WTC11 (cell line): ENCODE measurements around the gene NFIX. TPM values are rescaled to one million over a fixed set of nuclear protein-coding genes. Genes with fewer than 3 reads are reported as not detected.

Experiments
- ATAC-seq: fragments of 200-7000 bp; cut with Tn5 transposase; 2 replicates; pipeline ENCODE4 v1.10.0; 2021; ENCODE audit warnings: mild to moderate bottlenecking, moderate library complexity
- CTCF ChIA-PET: fragments of 300-600 bp; sonication (Branson Sonifier 250); formaldehyde crosslinking; loops from one replicate; lab custom pipeline; 2021; ENCODE audit warnings: antibody characterized with exemption; lab: Charles Lee
- POLR2A ChIA-PET: fragments of 350-600 bp; sonication (Branson Sonifier 250); formaldehyde crosslinking; loops from one replicate; lab custom pipeline; 2021; ENCODE audit warnings: antibody characterized with exemption; lab: Charles Lee
- DNase-seq: peaks from one replicate; pipeline ENCODE4 v3.0.0; 2021; ENCODE audit warnings: low spot score
- H3K27ac Mint-ChIP-seq: 2 replicates; pipeline ENCODE4 v1.8.0; 2021; ENCODE audit warnings: mixed read lengths
- H3K27me3 Mint-ChIP-seq: 2 replicates; pipeline ENCODE4 v1.8.0; 2021; ENCODE audit warnings: low read depth, mild to moderate bottlenecking, moderate library complexity, mixed read lengths
- H3K36me3 Mint-ChIP-seq: 2 replicates; pipeline ENCODE4 v1.8.0; 2021; ENCODE audit warnings: mixed read lengths
- H3K4me1 Mint-ChIP-seq: 2 replicates; pipeline ENCODE4 v1.8.0; 2022; ENCODE audit warnings: mixed read lengths
- H3K4me3 Mint-ChIP-seq: 2 replicates; pipeline ENCODE4 v1.8.0; 2021; ENCODE audit warnings: mild to moderate bottlenecking, moderate library complexity, mixed read lengths
- H3K9me3 Mint-ChIP-seq: 2 replicates; pipeline ENCODE4 v1.8.0; 2021; ENCODE audit warnings: mixed read lengths
- CREB1 ChIP-seq: sonication (generic); formaldehyde crosslinking; IDR thresholded peaks from 2 replicates; pipeline ENCODE4 v1.8.0; 2023; ENCODE audit warnings: mild to moderate bottlenecking, missing genetic modification reagents
- FOXK1 ChIP-seq: sonication (generic); formaldehyde crosslinking; IDR thresholded peaks from 2 replicates; pipeline ENCODE4 v1.8.0; 2022; ENCODE audit warnings: mild to moderate bottlenecking, moderate library complexity, missing genetic modification reagents
- GABPB1 ChIP-seq: sonication (generic); formaldehyde crosslinking; IDR thresholded peaks from 2 replicates; pipeline ENCODE4 v1.8.1; 2023; ENCODE audit warnings: mild to moderate bottlenecking, missing genetic modification reagents
- GRHL2 ChIP-seq: fragments of 250-450 bp; sonication (Bioruptor Pico); IDR thresholded peaks from 2 replicates; pipeline ENCODE4 v1.8.0; 2022; ENCODE audit warnings: mild to moderate bottlenecking, moderate library complexity; ENCODE audit not compliant: insufficient replicate concordance, severe bottlenecking
- IRF2 ChIP-seq: sonication (generic); formaldehyde crosslinking; IDR thresholded peaks from 2 replicates; pipeline ENCODE4 v1.8.0; 2022; ENCODE audit warnings: low read depth, missing genetic modification reagents, borderline replicate concordance
- SP1 ChIP-seq: sonication (generic); formaldehyde crosslinking; conservative IDR thresholded peaks from 2 replicates; pipeline ENCODE4 v1.8.1; 2022; ENCODE audit warnings: missing genetic modification reagents
- ZNF219 ChIP-seq: sonication (generic); formaldehyde crosslinking; IDR thresholded peaks from 2 replicates; pipeline ENCODE4 v1.8.0; 2023; ENCODE audit warnings: missing genetic modification reagents, mild to moderate bottlenecking, borderline replicate concordance
- ZNF232 ChIP-seq: sonication (generic); formaldehyde crosslinking; IDR thresholded peaks from 2 replicates; pipeline ENCODE4 v1.8.0; 2022; ENCODE audit warnings: mild to moderate bottlenecking, missing genetic modification reagents
- ZNF671 ChIP-seq: fragments of 250-450 bp; sonication (Bioruptor Pico); IDR thresholded peaks from 2 replicates; pipeline ENCODE4 v1.8.0; 2021; ENCODE audit warnings: mild to moderate bottlenecking
- total RNA-seq: library from RNA; stranded (reverse); gene quantifications from 3 replicates; pipeline ENCODE4 v1.2.3, GENCODE V29; 2021
- TF ChIP-seq, protein P1 (sequence below): sonication (generic); formaldehyde crosslinking; IDR thresholded peaks from 2 replicates; pipeline ENCODE4 v1.8.0; 2022; ENCODE audit warnings: mild to moderate bottlenecking, missing genetic modification reagents
- TF ChIP-seq, protein P2 (sequence below): sonication (generic); formaldehyde crosslinking; IDR thresholded peaks from 2 replicates; pipeline ENCODE4 v1.8.1; 2023; ENCODE audit warnings: mild to moderate bottlenecking, missing genetic modification reagents, moderate library complexity
- TF ChIP-seq, protein P3 (sequence below): sonication (generic); formaldehyde crosslinking; IDR thresholded peaks from 2 replicates; pipeline ENCODE4 v1.8.1; 2023; ENCODE audit warnings: mild to moderate bottlenecking, moderate library complexity, missing genetic modification reagents
- TF ChIP-seq, protein P4 (sequence below): sonication (generic); formaldehyde crosslinking; IDR thresholded peaks from 2 replicates; pipeline ENCODE4 v1.8.0; 2023; ENCODE audit warnings: mild to moderate bottlenecking, missing genetic modification reagents
- TF ChIP-seq, protein P5 (sequence below): sonication (generic); formaldehyde crosslinking; IDR thresholded peaks from 2 replicates; pipeline ENCODE4 v1.8.0; 2022; ENCODE audit warnings: mild to moderate bottlenecking, missing genetic modification reagents
- TF ChIP-seq, protein P6 (sequence below): fragments of 200-600 bp; IDR thresholded peaks from 2 replicates; pipeline ENCODE4 v1.8.0; 2022; ENCODE audit warnings: antibody characterized with exemption
- TF ChIP-seq, protein P7 (sequence below): fragments of 250-450 bp; sonication (Bioruptor Pico); IDR thresholded peaks from 2 replicates; pipeline ENCODE4 v1.9.0; 2021; ENCODE audit warnings: mild to moderate bottlenecking
- TF ChIP-seq, protein P8 (sequence below): fragments of 250-450 bp; sonication (Bioruptor Pico); IDR thresholded peaks from 2 replicates; pipeline ENCODE4 v1.9.0; 2021; ENCODE audit warnings: moderate library complexity, mild to moderate bottlenecking, inconsistent platforms, borderline replicate concordance

The NFIX gene
- total RNA-seq, 1 experiment from 2014 or later: 1.4 TPM

DNA sequence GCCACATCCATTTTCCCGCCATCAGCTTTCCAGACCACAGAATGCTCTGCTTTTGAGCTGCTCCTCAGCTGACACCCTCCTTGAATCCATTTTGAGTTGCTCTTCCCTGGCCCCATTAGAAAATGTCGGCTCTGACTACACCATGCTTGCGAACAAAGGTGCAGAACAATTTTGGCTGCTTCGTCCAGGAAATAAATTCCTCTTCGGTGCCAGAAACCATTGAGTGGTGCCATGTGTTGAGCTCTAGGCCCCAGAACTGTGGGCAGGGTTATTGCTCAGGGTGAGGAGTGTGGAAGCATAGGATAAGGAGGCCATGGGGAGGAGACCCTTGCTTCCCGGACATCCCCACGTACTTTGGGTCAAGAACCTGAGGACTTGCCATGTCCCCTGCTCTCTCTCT is 52.1 kb downstream of the NFIX start:
- CTCF ChIA-PET: interaction anchor here (1.2 to 4.2 kb wide), 3 partner anchors 14 to 54 kb away, joined by 4 to 15 read pairs (median 11); no protein-coding TSS in a partner anchor
- no peak for DNase-seq
- peaks cover 91% of the 10 kb centered on the region for H3K27me3 Mint-ChIP-seq
- no peak for TF ChIP-seq ZNF219 (CRISPR knock-in tag)
- TF ChIP-seq, protein P1, sequence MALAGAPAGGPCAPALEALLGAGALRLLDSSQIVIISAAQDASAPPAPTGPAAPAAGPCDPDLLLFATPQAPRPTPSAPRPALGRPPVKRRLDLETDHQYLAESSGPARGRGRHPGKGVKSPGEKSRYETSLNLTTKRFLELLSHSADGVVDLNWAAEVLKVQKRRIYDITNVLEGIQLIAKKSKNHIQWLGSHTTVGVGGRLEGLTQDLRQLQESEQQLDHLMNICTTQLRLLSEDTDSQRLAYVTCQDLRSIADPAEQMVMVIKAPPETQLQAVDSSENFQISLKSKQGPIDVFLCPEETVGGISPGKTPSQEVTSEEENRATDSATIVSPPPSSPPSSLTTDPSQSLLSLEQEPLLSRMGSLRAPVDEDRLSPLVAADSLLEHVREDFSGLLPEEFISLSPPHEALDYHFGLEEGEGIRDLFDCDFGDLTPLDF (CRISPR knock-in tag): no peak
- TF ChIP-seq, protein P2, sequence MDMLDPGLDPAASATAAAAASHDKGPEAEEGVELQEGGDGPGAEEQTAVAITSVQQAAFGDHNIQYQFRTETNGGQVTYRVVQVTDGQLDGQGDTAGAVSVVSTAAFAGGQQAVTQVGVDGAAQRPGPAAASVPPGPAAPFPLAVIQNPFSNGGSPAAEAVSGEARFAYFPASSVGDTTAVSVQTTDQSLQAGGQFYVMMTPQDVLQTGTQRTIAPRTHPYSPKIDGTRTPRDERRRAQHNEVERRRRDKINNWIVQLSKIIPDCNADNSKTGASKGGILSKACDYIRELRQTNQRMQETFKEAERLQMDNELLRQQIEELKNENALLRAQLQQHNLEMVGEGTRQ (CRISPR knock-in tag): no peak
- no peak for TF ChIP-seq FOXK1 (CRISPR knock-in tag)
- TF ChIP-seq, protein P3, sequence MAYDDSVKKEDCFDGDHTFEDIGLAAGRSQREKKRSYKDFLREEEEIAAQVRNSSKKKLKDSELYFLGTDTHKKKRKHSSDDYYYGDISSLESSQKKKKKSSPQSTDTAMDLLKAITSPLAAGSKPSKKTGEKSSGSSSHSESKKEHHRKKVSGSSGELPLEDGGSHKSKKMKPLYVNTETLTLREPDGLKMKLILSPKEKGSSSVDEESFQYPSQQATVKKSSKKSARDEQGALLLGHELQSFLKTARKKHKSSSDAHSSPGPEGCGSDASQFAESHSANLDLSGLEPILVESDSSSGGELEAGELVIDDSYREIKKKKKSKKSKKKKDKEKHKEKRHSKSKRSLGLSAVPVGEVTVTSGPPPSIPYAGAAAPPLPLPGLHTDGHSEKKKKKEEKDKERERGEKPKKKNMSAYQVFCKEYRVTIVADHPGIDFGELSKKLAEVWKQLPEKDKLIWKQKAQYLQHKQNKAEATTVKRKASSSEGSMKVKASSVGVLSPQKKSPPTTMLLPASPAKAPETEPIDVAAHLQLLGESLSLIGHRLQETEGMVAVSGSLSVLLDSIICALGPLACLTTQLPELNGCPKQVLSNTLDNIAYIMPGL (CRISPR knock-in tag): no peak
- TF ChIP-seq GRHL2: no peak
- TF ChIP-seq, protein P4, sequence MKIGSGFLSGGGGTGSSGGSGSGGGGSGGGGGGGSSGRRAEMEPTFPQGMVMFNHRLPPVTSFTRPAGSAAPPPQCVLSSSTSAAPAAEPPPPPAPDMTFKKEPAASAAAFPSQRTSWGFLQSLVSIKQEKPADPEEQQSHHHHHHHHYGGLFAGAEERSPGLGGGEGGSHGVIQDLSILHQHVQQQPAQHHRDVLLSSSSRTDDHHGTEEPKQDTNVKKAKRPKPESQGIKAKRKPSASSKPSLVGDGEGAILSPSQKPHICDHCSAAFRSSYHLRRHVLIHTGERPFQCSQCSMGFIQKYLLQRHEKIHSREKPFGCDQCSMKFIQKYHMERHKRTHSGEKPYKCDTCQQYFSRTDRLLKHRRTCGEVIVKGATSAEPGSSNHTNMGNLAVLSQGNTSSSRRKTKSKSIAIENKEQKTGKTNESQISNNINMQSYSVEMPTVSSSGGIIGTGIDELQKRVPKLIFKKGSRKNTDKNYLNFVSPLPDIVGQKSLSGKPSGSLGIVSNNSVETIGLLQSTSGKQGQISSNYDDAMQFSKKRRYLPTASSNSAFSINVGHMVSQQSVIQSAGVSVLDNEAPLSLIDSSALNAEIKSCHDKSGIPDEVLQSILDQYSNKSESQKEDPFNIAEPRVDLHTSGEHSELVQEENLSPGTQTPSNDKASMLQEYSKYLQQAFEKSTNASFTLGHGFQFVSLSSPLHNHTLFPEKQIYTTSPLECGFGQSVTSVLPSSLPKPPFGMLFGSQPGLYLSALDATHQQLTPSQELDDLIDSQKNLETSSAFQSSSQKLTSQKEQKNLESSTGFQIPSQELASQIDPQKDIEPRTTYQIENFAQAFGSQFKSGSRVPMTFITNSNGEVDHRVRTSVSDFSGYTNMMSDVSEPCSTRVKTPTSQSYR (CRISPR knock-in tag): no peak
- no peak for TF ChIP-seq IRF2 (CRISPR knock-in tag)
- no peak for TF ChIP-seq GABPB1 (CRISPR knock-in tag)
- TF ChIP-seq, protein P5, sequence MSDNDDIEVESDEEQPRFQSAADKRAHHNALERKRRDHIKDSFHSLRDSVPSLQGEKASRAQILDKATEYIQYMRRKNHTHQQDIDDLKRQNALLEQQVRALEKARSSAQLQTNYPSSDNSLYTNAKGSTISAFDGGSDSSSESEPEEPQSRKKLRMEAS (CRISPR knock-in tag): no peak
- TF ChIP-seq, protein P6, sequence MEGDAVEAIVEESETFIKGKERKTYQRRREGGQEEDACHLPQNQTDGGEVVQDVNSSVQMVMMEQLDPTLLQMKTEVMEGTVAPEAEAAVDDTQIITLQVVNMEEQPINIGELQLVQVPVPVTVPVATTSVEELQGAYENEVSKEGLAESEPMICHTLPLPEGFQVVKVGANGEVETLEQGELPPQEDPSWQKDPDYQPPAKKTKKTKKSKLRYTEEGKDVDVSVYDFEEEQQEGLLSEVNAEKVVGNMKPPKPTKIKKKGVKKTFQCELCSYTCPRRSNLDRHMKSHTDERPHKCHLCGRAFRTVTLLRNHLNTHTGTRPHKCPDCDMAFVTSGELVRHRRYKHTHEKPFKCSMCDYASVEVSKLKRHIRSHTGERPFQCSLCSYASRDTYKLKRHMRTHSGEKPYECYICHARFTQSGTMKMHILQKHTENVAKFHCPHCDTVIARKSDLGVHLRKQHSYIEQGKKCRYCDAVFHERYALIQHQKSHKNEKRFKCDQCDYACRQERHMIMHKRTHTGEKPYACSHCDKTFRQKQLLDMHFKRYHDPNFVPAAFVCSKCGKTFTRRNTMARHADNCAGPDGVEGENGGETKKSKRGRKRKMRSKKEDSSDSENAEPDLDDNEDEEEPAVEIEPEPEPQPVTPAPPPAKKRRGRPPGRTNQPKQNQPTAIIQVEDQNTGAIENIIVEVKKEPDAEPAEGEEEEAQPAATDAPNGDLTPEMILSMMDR: no peak
- TF ChIP-seq, protein P7, sequence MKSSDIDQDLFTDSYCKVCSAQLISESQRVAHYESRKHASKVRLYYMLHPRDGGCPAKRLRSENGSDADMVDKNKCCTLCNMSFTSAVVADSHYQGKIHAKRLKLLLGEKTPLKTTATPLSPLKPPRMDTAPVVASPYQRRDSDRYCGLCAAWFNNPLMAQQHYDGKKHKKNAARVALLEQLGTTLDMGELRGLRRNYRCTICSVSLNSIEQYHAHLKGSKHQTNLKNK: no peak
- no peak for TF ChIP-seq ZNF671 (CRISPR knock-in tag)
- no peak for TF ChIP-seq SP1
- TF ChIP-seq, protein P8, sequence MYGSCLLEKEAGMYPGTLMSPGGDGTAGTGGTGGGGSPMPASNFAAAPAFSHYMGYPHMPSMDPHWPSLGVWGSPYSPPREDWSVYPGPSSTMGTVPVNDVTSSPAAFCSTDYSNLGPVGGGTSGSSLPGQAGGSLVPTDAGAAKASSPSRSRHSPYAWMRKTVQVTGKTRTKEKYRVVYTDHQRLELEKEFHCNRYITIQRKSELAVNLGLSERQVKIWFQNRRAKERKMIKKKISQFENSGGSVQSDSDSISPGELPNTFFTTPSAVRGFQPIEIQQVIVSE (CRISPR knock-in tag): no peak
- TF ChIP-seq CREB1: no peak
- no peak for TF ChIP-seq ZNF232 (CRISPR knock-in tag)
- TF ChIP-seq, all 79 proteins: peak for 0
- H3K4me1 Mint-ChIP-seq: peaks cover 17% of the 10 kb centered on the region
- H3K9me3 Mint-ChIP-seq: no peaks in the 10 kb centered on the region
- no peak overlapping the region for H3K4me3 Mint-ChIP-seq
- POLR2A ChIA-PET: no interaction called here
- H3K36me3 Mint-ChIP-seq: no peaks in the 10 kb centered on the region
- H3K27ac Mint-ChIP-seq: no peak overlapping the region
- no peak for ATAC-seq
